T follicular helper cell (primary cell): ENCODE results near the gene ADGRG6.
"Not testable (repeated sequence)": the region's sequence is repeated elsewhere in the genome, so short reads cannot be mapped to it uniquely, and the experiment has no call there.

Source experiments
- DNase-seq: peaks from one replicate; pipeline ENCODE4 v3.0.0-alpha.2; 2020; ENCODE audit warnings: low read depth

Gene ADGRG6

GRCh38 chr6:142409794-142410193 lies 108.0 kb downstream of the ADGRG6 start:
- no peak for DNase-seq

- DNase-seq, result no peak
These were observed 109.3 kb downstream of the ADGRG6 start for GRCh38 chr6:142411145-142411544.

- no peak for DNase-seq
These were observed 110.4 kb downstream of the ADGRG6 start for GRCh38 chr6:142412241-142412640.

- DNase-seq, result no peak
These were observed 110.9 kb downstream of the ADGRG6 start for GRCh38 chr6:142412658-142413057.

GRCh38 chr6:142413111-142413510 lies 111.3 kb downstream of the ADGRG6 start:
- no peak for DNase-seq

DNA sequence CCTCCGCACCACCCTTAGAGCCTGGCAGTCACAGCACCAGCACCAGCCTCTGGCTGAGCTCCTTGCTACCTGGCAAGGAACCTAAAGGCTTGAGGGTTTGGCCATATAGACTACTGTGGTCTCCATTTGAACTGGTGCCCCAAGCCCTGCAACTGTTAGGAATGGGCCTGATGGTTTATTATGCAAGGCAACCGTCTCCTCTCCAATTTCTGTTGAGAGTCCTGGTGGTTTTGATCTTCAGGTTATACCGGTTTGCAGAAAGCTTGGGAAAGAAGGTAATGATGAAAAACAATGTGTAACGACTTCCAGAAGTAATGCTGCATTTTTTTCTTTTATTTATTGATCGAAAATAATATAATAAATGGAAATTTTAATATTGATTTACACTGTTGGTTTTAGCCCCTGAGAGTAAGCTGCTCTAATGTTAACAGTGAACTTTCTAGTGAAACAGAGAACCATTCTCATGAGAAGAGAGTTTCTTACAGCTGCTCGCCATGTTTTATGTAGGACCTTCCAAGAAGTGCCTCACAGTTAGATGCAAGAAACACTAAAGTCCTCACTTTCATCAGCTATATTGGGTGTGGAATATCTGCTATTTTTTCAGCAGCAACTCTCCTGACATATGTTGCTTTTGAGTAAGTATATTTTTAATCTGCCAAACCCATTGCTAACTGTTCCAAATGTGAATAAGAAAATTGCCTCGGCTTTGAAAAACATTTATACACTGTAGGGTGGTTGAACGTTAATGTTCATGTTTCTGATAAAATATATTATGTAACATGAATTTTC lies 112.8 kb downstream of the ADGRG6 start:
- no peak for DNase-seq

- no peak for DNase-seq
These were observed 114.4 kb downstream of the ADGRG6 start for GRCh38 chr6:142416179-142416578.

- DNase-seq, result no peak
These were observed 114.9 kb downstream of the ADGRG6 start for GRCh38 chr6:142416686-142417085.

GRCh38 chr6:142417331-142417750 lies 115.5 kb downstream of the ADGRG6 start:
- no peak for DNase-seq

- no peak for DNase-seq
These were observed 117.3 kb downstream of the ADGRG6 start for GRCh38 chr6:142419071-142419470.

- DNase-seq, result no peak
These were observed 119.0 kb downstream of the ADGRG6 start for GRCh38 chr6:142420802-142421201.

- DNase-seq, result no peak
These were observed 119.7 kb downstream of the ADGRG6 start for GRCh38 chr6:142421285-142422117.

GRCh38 chr6:142426444-142427132 lies 124.8 kb downstream of the ADGRG6 start:
- not testable (repeated sequence) for DNase-seq

GRCh38 chr6:142428468-142428867 lies 126.7 kb downstream of the ADGRG6 start:
- DNase-seq, result not testable (repeated sequence)

DNA sequence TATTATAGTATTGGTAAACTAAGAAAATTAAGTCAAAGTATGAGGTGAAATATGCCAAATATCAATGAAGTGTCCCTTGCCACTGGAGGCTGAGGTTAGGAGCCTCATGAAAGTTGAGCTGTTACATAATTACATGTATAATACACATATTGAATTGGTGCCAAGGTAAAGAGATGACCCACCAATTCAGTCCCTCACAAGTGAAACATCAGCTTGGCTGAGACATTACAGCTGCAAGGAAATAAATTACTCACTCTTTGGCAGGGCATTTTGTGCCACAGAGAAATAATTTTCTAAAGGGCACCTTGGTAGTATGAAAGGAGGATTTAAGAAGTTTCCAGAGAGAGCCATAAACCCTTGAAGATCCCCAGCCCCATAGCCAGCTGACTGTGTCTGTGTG lies 127.4 kb downstream of the ADGRG6 start:
- DNase-seq, result no peak

DNA sequence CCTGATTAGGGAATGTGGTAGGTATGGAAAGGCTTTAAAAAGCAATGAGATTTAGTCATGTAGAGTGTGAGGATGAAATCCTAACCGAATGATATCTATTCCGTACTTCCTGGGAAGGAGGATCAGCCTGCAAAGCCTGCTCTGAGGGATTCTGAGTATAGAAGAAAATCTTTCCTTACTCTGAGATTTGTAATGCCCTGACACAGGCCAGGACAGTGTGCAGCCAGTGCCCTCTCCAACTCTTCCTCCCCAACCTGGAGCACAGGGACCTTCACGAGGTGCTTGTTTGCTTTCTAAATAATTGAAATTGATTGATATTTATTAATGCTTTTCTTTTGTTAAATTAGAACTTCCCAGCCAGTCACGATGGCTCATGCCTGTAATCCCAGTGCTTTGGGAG lies 131.6 kb downstream of the ADGRG6 start:
- no peak for DNase-seq

- DNase-seq, result no peak
These were observed 137.1 kb downstream of the ADGRG6 start for GRCh38 chr6:142438898-142439297.

GRCh38 chr6:142440600-142441293 lies 138.9 kb downstream of the ADGRG6 start:
- no peak for DNase-seq

DNA sequence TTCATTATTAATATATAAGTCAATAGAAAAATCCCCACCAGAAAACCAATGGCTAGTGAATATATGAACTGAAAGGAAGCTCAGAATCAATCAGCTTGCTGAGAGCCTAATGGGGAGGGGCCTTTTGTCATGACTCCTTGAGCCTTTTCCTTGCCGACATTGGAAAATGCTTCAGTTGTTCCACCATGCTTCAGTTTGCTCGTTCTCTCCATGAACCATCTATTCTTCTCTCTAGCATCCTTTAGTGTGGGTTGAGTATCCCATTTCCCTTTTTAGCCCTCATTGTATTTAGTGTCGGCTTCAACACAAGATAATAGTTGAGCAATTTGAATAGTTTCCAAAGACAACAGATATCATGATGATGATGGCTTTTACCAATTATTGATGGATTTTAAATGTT lies 139.9 kb downstream of the ADGRG6 start:
- no peak for DNase-seq

DNA sequence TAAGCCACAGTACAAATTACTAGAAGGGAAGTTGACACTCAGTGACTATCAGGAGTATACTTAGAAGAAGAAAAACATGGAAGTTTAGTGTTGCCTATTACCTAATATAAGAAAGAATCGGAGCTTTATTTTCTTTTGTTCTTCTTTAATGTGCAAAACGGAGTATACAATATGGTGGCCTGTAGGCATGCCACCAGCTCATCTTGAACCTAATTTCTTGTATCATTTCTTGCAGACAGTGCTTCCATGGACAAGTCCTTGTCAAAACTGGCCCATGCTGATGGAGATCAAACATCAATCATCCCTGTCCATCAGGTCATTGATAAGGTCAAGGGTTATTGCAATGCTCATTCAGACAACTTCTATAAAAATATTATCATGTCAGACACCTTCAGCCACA lies 141.3 kb downstream of the ADGRG6 start:
- DNase-seq, result no peak

DNA sequence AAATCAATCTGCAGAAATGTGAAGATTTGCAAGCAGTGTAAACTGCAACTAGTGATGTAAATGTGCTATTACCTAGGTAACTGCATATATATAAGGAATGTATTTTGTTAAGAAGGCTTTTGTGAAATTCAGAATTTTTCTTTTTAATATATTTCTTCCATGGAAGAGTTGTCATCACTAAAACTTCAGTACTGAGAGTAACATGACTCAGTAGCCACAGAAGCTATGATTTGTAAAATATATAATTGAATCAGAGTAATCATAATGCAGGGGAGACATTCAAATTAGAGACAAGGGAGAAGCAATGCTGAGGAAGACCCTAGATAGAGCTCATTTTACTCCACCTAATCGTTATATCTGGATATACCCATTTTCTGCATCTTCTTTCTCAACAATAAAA lies 141.7 kb downstream of the ADGRG6 start:
- DNase-seq, result no peak

DNA sequence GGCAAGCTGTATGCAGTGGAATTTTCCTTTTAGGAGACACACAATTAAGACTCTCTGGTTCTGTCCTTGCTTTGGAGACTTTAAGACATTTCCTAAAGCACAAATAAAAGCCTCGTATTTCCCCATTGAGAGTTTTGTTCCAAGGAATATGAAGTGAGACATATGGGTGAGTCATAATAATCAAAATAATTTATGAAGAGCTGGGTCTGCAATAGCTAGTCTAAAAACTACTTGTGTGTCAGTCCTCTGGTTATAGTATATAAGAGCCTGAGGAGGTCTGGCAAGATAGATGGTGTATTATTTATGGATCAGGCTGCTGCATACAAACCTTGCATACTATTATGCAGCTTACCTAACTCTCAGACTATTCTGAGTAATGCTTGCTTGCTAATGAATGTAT lies 142.6 kb downstream of the ADGRG6 start:
- DNase-seq, result no peak
